Amniotic stem cell (primary cell): Measurements from ENCODE around the gene NCOR1.
"Not testable (repeated sequence)": the region's sequence is repeated elsewhere in the genome, so short reads cannot be mapped to it uniquely, and the experiment has no call there.

Experiments
- DNase-seq: peaks from one replicate; lab custom pipeline; 2025; lab: John Stamatoyannopoulos, UW

The NCOR1 gene

DNA sequence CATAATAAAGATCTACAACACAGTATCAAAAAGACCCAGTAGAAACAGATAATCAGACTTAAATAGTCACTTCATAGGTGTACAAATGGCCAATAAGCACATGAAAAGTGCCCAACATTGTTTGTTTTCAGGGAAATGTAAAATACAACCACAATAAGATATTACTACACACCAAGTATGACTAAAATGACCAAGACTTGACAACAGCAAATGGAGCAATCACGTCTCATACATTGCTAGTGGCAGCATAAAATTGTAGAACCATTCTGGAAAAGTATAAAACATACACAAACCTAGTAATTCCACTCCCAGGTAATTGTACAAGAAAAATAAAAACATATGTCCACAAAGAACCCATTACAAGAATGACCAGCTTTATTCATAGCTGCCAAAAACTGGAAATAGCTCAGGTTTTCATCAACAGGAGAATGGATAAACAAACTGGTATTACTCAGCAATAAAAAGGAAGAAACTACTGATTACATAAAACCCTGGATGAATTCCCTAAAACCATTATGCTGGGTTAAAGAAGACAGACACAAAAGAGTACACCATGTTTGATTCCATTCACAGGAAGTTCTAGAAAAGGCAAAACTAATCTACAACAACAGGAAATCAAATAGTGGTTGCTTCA, 130.2 kb downstream of the NCOR1 start:
- peak; percentile 2 for DNase-seq

- DNase-seq, result no peak
Observed at GRCh38 chr17:16083223-16083622, 132.1 kb downstream of the NCOR1 start.

DNA sequence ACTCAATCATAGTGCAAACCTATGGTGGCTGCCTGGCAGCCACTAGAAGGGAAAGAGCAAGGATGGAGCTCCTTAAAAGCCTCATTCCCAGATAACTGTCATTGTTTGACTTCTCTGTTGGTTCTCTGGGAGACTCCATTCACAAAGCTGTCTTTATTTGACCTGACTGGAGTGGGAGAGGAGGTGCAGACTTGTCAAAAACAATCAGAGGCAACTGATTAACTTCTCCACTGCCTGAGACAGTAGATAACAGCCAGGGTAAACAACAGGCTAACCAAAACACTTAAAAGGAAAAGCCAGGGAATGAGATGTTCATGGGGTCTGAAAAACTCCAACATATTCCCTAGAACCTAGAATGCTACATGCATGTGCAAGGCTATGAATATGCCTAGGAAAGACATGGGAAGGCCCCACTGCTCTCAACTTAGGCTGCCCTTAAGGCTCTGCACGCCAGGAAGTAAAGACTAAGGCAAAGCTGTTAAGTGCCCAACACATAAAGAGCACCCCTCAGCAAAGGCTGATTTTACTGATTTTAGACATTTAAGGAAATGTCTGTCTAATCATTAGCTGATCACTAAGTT, 133.7 kb downstream of the NCOR1 start:
- no peak for DNase-seq

DNA sequence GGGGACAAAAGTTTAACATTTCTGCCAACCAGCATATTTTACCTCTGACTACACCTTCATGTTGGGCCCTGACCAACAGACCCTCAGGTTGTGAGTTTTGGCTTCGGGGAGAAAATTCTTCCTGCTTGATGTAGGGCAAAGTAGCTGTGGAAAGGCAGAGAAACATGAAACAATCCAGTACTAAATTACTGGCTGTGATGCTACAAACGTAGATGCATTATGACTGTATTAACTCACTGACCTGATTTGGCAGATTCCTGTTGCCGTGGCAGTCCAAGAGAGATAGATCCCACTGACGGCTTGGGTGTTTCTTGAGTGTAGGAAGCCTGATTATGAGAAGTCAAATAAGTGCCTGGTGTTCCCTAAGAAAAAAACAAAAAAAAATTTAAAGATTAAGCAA, 135.0 kb downstream of the NCOR1 start:
- no peak for DNase-seq

- no peak for DNase-seq
Observed at GRCh38 chr17:16075949-16076348, 139.4 kb downstream of the NCOR1 start.

GRCh38 chr17:16074423-16074822, 140.9 kb downstream of the NCOR1 start:
- no peak for DNase-seq

DNA sequence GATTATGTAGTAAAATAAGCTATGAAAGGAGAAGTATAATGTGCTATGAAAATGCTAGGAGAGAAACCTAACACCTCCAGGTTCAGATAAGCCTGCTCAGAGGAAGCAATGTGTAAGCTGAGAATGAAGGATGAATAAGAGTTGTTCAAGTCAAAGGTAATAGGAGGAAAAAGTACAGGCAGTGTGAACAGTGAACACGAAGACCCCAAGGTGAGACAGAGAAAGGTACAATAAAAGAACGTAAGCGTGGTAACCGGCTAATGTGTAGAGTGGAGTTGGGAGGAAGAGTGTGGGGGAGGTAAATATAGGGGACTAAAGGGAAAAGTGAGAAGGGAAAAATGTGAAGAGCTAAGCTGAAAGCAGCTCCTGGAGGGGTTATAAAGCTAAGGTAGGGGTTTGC, 141.5 kb downstream of the NCOR1 start:
- no peak for DNase-seq

- no peak for DNase-seq
Observed at GRCh38 chr17:16072031-16072430, 143.3 kb downstream of the NCOR1 start.

DNA sequence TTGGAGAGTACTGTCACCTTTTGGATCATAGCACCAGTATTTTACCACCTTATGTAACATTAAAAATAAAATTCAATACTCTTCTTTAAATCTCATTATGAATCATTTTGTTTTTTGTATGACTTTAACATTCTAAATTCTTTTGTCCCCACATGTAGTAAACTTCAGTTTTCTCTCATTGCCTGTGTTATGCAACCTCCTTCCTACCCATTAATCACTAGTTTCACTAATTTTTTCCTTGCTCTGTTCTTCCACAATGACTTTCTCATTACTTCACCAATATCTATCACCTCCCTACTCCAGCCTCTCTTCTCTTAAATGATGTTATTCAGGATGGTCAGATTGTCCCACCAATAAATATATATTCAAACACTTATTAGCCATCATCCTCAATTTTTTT, 147.0 kb downstream of the NCOR1 start:
- no peak for DNase-seq

DNA sequence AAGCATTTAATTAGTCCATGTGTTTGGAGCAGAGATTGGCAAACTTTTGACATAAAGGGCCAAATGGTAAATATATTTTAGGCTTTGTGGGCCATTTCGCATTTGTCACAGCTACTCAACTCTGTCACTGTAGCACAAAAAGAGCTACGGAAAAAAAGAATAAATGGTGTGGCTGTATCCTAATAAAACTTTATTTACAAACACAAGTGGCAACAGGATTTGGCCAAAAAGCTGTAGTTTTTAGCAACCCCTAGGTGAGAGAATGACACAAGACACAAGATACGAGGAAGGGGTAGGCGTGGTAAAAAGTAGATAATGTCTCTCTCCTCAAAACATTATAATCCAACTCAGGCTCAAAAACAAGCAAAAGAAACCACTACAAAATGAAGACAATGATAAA, 149.2 kb downstream of the NCOR1 start:
- DNase-seq, result no peak

- no peak for DNase-seq
Observed at GRCh38 chr17:16061631-16062030, 153.7 kb downstream of the NCOR1 start.

DNA sequence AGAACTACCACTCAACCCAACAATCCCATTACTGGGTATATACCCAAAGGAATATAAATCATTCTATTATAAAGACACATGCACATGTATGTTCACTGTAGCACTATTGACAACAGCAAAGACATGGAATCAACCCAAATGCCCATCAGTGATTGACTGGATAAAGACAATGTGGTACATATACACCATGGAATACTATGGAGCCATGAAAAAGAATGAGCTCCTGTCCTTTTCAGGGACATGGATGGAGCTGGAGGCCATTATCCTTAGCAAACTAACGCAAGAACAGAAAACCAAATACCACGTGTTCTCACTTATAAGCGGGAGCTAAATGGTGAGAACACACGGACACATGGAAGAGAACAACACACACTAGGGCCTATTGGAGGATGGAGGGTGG, 160.2 kb downstream of the NCOR1 start:
- DNase-seq, result not testable (repeated sequence)

DNA sequence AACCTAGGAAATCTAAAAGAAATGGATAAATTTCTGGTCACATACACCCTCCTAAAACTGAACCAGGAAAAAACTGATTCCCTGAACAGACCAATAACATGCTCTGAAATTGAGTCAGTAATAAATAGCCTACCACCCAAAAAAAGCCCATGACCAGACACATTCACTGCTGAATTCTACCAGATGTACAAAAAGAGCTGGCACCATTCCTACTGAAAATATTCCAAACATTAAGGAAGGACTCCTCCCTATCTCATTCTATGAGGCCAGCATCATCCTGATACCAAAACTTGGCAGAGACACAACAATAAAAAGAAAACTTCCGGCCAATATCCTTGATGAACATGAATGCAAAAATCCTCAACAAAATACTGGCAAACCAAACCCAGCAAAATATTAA, 162.8 kb downstream of the NCOR1 start:
- no peak for DNase-seq

DNA sequence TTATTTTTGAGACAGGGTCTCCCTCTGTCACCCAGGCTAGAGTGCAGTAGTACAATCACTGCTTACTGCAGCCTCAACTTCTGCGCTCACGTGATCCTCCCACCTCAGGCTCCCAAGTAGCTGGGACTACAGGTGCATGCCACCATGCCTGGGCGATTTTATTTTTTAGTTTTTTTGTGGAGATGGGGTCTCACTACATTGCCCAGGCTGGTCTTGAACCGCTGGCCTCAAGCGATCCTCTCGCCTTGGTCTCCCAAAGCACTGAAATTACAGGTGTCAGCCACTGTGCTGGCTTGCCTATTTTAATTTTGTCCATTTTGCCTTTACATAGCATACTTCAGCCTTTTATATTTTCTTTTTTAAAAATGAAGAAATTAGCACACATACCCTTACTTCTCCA, 164.5 kb downstream of the NCOR1 start:
- no peak for DNase-seq

GRCh38 chr17:16048811-16049449, 166.4 kb downstream of the NCOR1 start:
- DNase-seq, result no peak

GRCh38 chr17:16046966-16047365, 168.4 kb downstream of the NCOR1 start:
- DNase-seq, result no peak

DNA sequence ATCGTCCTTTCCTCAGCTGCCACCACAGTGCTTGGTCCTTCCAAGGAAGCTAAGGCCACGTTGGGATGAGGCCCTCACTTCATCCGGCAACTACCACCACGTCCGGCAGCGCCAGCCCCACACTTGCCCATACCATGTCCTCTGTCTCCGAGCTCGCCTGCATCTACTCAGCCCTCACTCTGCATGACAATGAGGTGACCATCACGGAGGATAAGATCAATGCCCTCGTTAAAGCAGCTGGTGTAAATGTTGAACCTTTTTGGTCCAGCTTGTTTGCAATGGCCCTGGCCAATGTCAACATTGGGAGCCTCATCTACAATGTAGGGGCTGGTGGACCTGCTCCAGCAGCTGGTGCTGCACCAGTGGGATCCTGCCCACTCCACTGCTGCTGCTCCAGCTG, 170.8 kb downstream of the NCOR1 start:
- DNase-seq, result no peak

- peak; percentile 39 for DNase-seq
Observed at GRCh38 chr17:16040710-16041251, 174.6 kb downstream of the NCOR1 start.

GRCh38 chr17:16037636-16038035, 177.7 kb downstream of the NCOR1 start:
- no peak for DNase-seq

DNA sequence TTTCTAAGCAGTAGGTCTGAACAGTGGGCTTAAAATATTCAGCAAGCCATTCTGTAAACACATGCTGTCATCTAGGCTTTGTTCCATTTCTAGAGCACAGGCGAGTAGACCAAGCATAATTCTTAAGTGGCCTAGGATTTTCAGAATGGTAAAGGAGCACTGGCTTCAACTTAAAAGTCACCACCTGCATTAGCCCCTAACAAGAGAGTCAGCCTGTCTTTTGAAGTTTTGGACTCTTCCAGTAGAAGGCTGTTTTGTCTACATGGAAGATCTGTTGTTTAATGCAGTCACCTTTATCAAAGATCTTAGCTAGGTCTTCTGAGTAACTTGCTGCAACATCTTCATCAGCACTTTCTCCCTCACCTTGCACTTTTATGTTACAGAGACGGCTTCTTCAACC, 179.1 kb downstream of the NCOR1 start:
- no peak for DNase-seq

DNA sequence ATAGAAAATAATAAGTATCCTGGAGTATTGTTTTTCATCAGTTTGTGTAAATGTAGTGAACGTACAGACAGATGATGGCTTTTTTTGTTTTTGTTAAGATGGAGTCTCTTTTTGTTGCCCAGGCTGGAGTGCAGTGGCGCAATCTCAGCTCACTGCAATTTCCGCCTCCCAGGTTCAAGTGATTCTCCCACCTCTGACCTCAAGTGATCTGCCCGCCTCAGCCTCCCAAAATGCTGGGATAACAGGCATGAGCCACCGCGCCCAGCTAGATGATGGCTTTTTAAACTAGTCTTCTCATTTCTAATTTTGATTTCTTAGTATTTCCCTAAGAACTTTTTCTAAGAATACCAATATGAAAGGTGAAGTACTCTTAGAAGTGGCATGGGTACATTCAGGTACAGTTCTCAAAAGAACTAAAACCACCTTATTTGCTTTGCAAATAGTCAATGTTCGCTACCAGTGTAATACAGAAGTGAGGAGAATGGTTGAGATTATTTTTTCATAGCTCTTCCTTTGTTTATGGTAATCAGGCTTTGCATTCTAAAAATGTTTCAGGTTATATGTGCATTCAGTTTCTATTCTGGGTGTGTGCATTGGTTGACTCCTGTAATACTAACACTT, 181.5 kb downstream of the NCOR1 start:
- DNase-seq, result no peak

- peak; percentile 83 for DNase-seq
Observed at GRCh38 chr17:16027708-16028584, 187.4 kb downstream of the NCOR1 start.
